K562 (cell line): ENCODE measurements around the gene C19orf67. TPM values are rescaled to one million over a fixed set of nuclear protein-coding genes. Genes with fewer than 3 reads are reported as not detected.

Experiments
- ARHGAP35 ChIP-seq: fragments of 450-650 bp; IDR thresholded peaks from 2 replicates; pipeline ENCODE4 v1.6.1; 2018; ENCODE audit not compliant: partially characterized antibody
- ATF1 ChIP-seq, 2 experiments: fragments of 450-650 bp in 1 of 2; IDR thresholded peaks; 2 replicates each; pipeline ENCODE4 v1.6.1; 2016; ENCODE audit warnings: missing compliant biosample characterization in 1 of 2, missing genetic modification characterization in 1 of 2
- ATF7 ChIP-seq: fragments of 450-650 bp; IDR thresholded peaks from 2 replicates; pipeline ENCODE4 v1.7.1; 2014; ENCODE audit warnings: mild to moderate bottlenecking, moderate library complexity
- CBFA2T3 ChIP-seq: fragments of 450-650 bp; IDR thresholded peaks from 2 replicates; pipeline ENCODE4 v1.6.1; 2017
- DIDO1 ChIP-seq: fragments of 450-650 bp; IDR thresholded peaks from 2 replicates; pipeline ENCODE4 v1.6.1; 2016; ENCODE audit warnings: low read depth, missing biosample characterization, missing genetic modification characterization
- FUS ChIP-seq: fragments of 200-400 bp; formaldehyde crosslinking; optimal IDR thresholded peaks from 2 replicates; pipeline ENCODE3; 2017; ENCODE audit warnings: low read depth, low read length
- GTF2F1 ChIP-seq: IDR thresholded peaks from 2 replicates; pipeline ENCODE4 v1.6.1; 2011; ENCODE audit warnings: low read depth, low read length, improper control_type of control experiment
- KDM5B ChIP-seq: fragments of 200-600 bp; sonication (generic); IDR thresholded peaks from 2 replicates; pipeline ENCODE4 v1.6.1; 2012; ENCODE audit warnings: low read depth, mild to moderate bottlenecking, moderate library complexity, low read length, control low read depth, inconsistent platforms; ENCODE audit not compliant: insufficient replicate concordance
- KLF1 ChIP-seq: fragments of 450-650 bp; IDR thresholded peaks from 2 replicates; pipeline ENCODE4 v1.6.1; 2016; ENCODE audit warnings: missing genetic modification characterization, missing compliant biosample characterization
- KLF6 ChIP-seq: fragments of 250-450 bp; sonication (Bioruptor Pico); IDR thresholded peaks from 2 replicates; pipeline ENCODE4 v1.4.0; 2020; ENCODE audit warnings: mild to moderate bottlenecking, moderate library complexity, borderline replicate concordance
- MAZ ChIP-seq, 2 experiments: fragments of 450-650 bp in 1 of 2; sonication (generic) in 1 of 2; formaldehyde crosslinking; IDR thresholded peaks in 1 of 2; conservative IDR thresholded peaks in 1 of 2; 2 replicates each; pipeline versions ENCODE4 v1.4.0 to v1.5.0; 2020; ENCODE audit warnings: mild to moderate bottlenecking in 1 of 2, missing genetic modification reagents in 1 of 2
- NELFE ChIP-seq: IDR thresholded peaks from 2 replicates; pipeline ENCODE4 v1.6.1; 2011; ENCODE audit warnings: mild to moderate bottlenecking; ENCODE audit not compliant: insufficient read depth, insufficient read length
- NFIX ChIP-seq: fragments of 250-450 bp; sonication (Bioruptor Pico); IDR thresholded peaks from 2 replicates; pipeline ENCODE4 v1.4.0; 2020; ENCODE audit warnings: low read depth, mild to moderate bottlenecking, moderate library complexity
- NRF1 ChIP-seq, 2 experiments: fragments of 450-650 bp; IDR thresholded peaks in 1 of 2; conservative IDR thresholded peaks in 1 of 2; 2 replicates each; pipeline ENCODE4 v1.6.1; 2014; ENCODE audit warnings: mild to moderate bottlenecking in 2 of 2
- PPARD ChIP-seq: fragments of 250-450 bp; sonication (Bioruptor Pico); IDR thresholded peaks from 2 replicates; pipeline ENCODE4 v1.8.0; 2022; ENCODE audit warnings: inconsistent platforms, mild to moderate bottlenecking, moderate library complexity
- SIRT6 ChIP-seq: IDR thresholded peaks from one replicate; pipeline ENCODE4 v1.6.1; 2012; ENCODE audit warnings: low read depth, mild to moderate bottlenecking, control low read depth, inconsistent platforms, low read length, moderate library complexity
- SP2 ChIP-seq: IDR thresholded peaks from 2 replicates; pipeline ENCODE4 v1.6.1; 2011; ENCODE audit warnings: mild to moderate bottlenecking, low read depth, low read length, moderate library complexity; ENCODE audit not compliant: poor library complexity, severe bottlenecking; ENCODE audit errors: extremely low read depth
- STAT5A ChIP-seq: IDR thresholded peaks from 2 replicates; pipeline ENCODE4 v1.6.1; 2012; ENCODE audit warnings: low read length, inconsistent platforms, borderline replicate concordance
- TOE1 ChIP-seq, 2 experiments: fragments of 450-650 bp in 1 of 2; sonication (generic) in 1 of 2; formaldehyde crosslinking in 1 of 2; IDR thresholded peaks; 2 replicates each; pipeline versions ENCODE4 v1.7.1 to v1.8.0; 2016 to 2022; ENCODE audit warnings: borderline replicate concordance in 2 of 2, mild to moderate bottlenecking in 2 of 2, antibody characterized with exemption in 1 of 2, inconsistent platforms in 1 of 2, low read depth in 1 of 2, missing genetic modification reagents in 1 of 2, moderate library complexity in 1 of 2
- TRIM24 ChIP-seq, 2 experiments: fragments of 450-650 bp; IDR thresholded peaks; 2 replicates each; pipeline ENCODE4 v1.6.1; 2016
- ZNF23 ChIP-seq: fragments of 250-450 bp; sonication (Bioruptor Pico); IDR thresholded peaks from 2 replicates; pipeline ENCODE4 v1.4.0; 2020; ENCODE audit warnings: mild to moderate bottlenecking
- ZNF347 ChIP-seq: fragments of 450-650 bp; formaldehyde crosslinking; IDR thresholded peaks from 2 replicates; pipeline ENCODE4 v1.4.0; 2020; ENCODE audit warnings: low read depth, mild to moderate bottlenecking, moderate library complexity
- ZNF551 ChIP-seq: fragments of 250-450 bp; sonication (Bioruptor Pico); IDR thresholded peaks from 2 replicates; pipeline ENCODE4 v1.5.0; 2021; ENCODE audit warnings: mild to moderate bottlenecking, moderate library complexity
- ZNF785 ChIP-seq: fragments of 250-450 bp; sonication (Bioruptor Pico); IDR thresholded peaks from 2 replicates; pipeline ENCODE4 v1.4.0; 2020; ENCODE audit warnings: mild to moderate bottlenecking
- ZSCAN32 ChIP-seq: fragments of 450-650 bp; formaldehyde crosslinking; IDR thresholded peaks from 2 replicates; pipeline ENCODE4 v1.4.0; 2020; ENCODE audit warnings: mild to moderate bottlenecking, moderate library complexity
- polyA plus RNA-seq, 8 experiments: library from polyadenylated mRNA; depleted of rRNA in 4 of 8; stranded (reverse) in 5 of 8; unstranded in 3 of 8; fragments of >200 nt; fragmentation: Nextera tagmentation in 2 of 8; fragmentation: Illumina TruSeq in 1 of 8; extraction: Ambion mirVana in 2 of 8; extraction: Trizol in 1 of 8; gene quantifications; 2 replicates each; pipeline versions ENCODE4 v1.2.1 to v1.2.3, GENCODE V29; 2011 to 2014; ENCODE audit warnings: inconsistent platforms in 1 of 8, missing spikeins in 1 of 8
- total RNA-seq, 7 experiments: library from RNA; depleted of rRNA in 6 of 7; stranded (reverse); fragments of >200 nt in 6 of 7; fragmentation: Illumina TruSeq in 2 of 7; extraction: Trizol in 2 of 7; gene quantifications; 2 replicates each; pipeline versions ENCODE4 v1.2.1 to v1.2.3, GENCODE V29; 2011 to 2021; ENCODE audit warnings: low replicate concordance in 1 of 7
- TF ChIP-seq, protein P1 (sequence below): sonication (generic); formaldehyde crosslinking; IDR thresholded peaks from 2 replicates; pipeline ENCODE4 v1.8.1; 2023; ENCODE audit warnings: mild to moderate bottlenecking, missing genetic modification reagents

Gene C19orf67
- total and polyA plus RNA-seq, 9 of the 15 experiments (the other 6 are each of a cell fraction or from before 2014, with no cell fraction given): 0.29 to 1.8 (median 0.51) TPM; not detected in 3

DNA sequence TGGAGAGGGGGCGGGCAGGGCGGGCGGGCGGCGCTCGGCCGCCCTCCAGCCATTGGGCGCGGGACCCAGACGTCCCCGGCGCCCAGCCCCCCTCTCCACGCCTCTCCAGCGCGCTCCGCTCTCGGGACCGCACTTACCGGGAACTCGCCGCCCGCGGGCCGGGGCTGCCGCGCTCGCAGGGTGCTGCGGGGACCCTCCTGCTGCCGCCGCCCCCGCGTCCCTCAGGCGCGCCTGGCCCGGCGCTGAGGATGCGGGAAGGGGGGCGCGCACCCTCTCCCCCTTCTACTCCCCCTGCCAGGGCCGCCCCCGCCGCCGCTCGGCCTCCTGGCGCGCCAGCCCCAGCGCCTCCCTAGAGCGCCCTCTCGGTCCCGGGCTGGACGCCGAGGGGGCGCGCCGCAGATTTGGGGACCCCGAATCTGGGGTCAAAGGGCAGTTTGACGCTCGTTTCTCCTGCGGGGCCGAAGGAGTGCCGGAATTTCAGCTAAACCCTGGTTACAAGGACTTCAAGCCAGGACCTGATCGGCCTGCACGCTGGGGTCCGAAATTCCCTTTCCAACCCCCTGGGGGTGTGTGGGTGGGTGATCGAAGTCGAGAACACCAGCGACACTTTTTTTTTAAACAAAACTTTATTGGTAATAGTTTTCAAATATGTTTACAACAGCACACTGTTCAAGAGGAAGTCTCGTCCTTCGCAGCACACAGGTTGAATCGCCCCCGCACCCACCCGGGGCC is 5.7 kb upstream of the C19orf67 start (continued):
- no peak for TF ChIP-seq NFIX
- TF ChIP-seq ATF1 (CRISPR knock-in tag; IDR thresholded peaks at IDR 0.05): no peak
- peak; percentile 67 for TF ChIP-seq ATF1 (tag; IDR thresholded peaks at IDR 0.05)
- peak; percentile 59; the same call in 1 of the 2 replicates for TF ChIP-seq KLF6 (CRISPR knock-in tag)
- TF ChIP-seq TOE1 (IDR thresholded peaks at IDR 0.05; ENCODE audit: borderline replicate concordance): 0 out of 2 replicates have a peak, but pooled peaks have one; percentile 9
- TF ChIP-seq TOE1 (CRISPR knock-in tag; IDR thresholded peaks at IDR 0.05; ENCODE audit: borderline replicate concordance, low read depth): no peak
- no peak for TF ChIP-seq CBFA2T3
- no peak for TF ChIP-seq FUS
- TF ChIP-seq ZNF785: no peak
- no peak for TF ChIP-seq NELFE
- TF ChIP-seq ZNF23 (CRISPR knock-in tag): no peak
- TF ChIP-seq, protein P1, sequence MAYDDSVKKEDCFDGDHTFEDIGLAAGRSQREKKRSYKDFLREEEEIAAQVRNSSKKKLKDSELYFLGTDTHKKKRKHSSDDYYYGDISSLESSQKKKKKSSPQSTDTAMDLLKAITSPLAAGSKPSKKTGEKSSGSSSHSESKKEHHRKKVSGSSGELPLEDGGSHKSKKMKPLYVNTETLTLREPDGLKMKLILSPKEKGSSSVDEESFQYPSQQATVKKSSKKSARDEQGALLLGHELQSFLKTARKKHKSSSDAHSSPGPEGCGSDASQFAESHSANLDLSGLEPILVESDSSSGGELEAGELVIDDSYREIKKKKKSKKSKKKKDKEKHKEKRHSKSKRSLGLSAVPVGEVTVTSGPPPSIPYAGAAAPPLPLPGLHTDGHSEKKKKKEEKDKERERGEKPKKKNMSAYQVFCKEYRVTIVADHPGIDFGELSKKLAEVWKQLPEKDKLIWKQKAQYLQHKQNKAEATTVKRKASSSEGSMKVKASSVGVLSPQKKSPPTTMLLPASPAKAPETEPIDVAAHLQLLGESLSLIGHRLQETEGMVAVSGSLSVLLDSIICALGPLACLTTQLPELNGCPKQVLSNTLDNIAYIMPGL (CRISPR knock-in tag): no peak
- TF ChIP-seq SP2: no peak
- no peak; the same call in 1 of the 2 replicates for TF ChIP-seq STAT5A
- TF ChIP-seq PPARD (CRISPR knock-in tag): no peak
- no peak for TF ChIP-seq SIRT6
- TF ChIP-seq ZSCAN32 (CRISPR knock-in tag): peak; percentile 32; the same call in 1 of the 2 replicates
- peak; percentile 24 to 27; a peak in 2 of 4 replicates for TF ChIP-seq NRF1 (conservative IDR thresholded peaks at IDR 0.05 in 1 of 2, IDR thresholded peaks at IDR 0.05 in 1 of 2)
- TF ChIP-seq TRIM24 (IDR thresholded peaks at IDR 0.05): 0 out of 4 replicates have a peak, but pooled peaks of 1 of the 2 experiments have one; percentile 28
- TF ChIP-seq ZNF551 (CRISPR knock-in tag): no peak
- peak; percentile 65; the same call in 1 of the 2 replicates for TF ChIP-seq ATF7
- TF ChIP-seq ZNF347 (CRISPR knock-in tag): no peak
- peak; percentile 97 for TF ChIP-seq KLF1
- TF ChIP-seq GTF2F1: no peak
- 0 out of 2 replicates have a peak, but pooled peaks have one; percentile 40 for TF ChIP-seq DIDO1 (tag)
- peak in 1 of 2 experiments; percentile 89; a peak in 3 of 4 replicates for TF ChIP-seq MAZ (CRISPR knock-in tag; conservative IDR thresholded peaks at IDR 0.05 in 1 of 2, IDR thresholded peaks at IDR 0.05 in 1 of 2)
- TF ChIP-seq KDM5B: peak; percentile 60
- no peak for TF ChIP-seq ARHGAP35
